Measurements from ENCODE around the gene RELL2. TPM values are rescaled to one million over a fixed set of nuclear protein-coding genes. Genes with fewer than 3 reads are reported as not detected.

RELL2 gene
- total RNA-seq = 4.3 and 12.3 TPM in 2 replicates

GRCh38 chr5:141636413-141637122 lies at the start of gene RELL2, which contains the start of gene HDAC3:
Gene RELL2 (plus strand): TSS chr5:141636997. CDS start chr5:141638226, 1,229 bp downstream.
Gene HDAC3 (minus strand): TSS chr5:141636849. CDS start chr5:141636790, 59 bp downstream.

GRCh38 chr5:141618804-141619554 lies 17.8 kb upstream of the RELL2 start, which contains the start of gene DIAPH1:
Gene DIAPH1 (minus strand): TSS chr5:141619000. CDS start chr5:141618914, 86 bp downstream.

GRCh38 chr5:141650851-141651727 lies 14.3 kb downstream of the RELL2 start, which contains the start of gene FCHSD1:
Gene FCHSD1 (minus strand): TSS chr5:141651418. CDS start chr5:141651368, 50 bp downstream.

GRCh38 chr5:141681695-141682641 lies 45.2 kb downstream of the RELL2 start, which contains the start of gene ARAP3:
Gene ARAP3 (minus strand): TSS chr5:141682230. CDS start chr5:141680486, 1,744 bp downstream.

Other genes starting within 250 kb of the RELL2 start
- 0.64 and 5.3 TPM in 2 replicates for gene PCDHGB4, start 249.3 kb upstream of the RELL2 start, total RNA-seq
- gene PCDHGA8, start 244.4 kb upstream of the RELL2 start, total RNA-seq = 0.21 and 0.48 TPM in 2 replicates
- gene PCDHGB5, start 239.1 kb upstream of the RELL2 start, total RNA-seq = 2.6 and 4.6 TPM in 2 replicates
- 0.72 and 0.85 TPM in 2 replicates for gene PCDHGA9, start 234.2 kb upstream of the RELL2 start, total RNA-seq
- 0.48 and 0.64 TPM in 2 replicates for gene PCDHGB6, start 229.0 kb upstream of the RELL2 start, total RNA-seq
- gene PCDHGA10, start 224.0 kb upstream of the RELL2 start, total RNA-seq = 2.2 and 4.3 TPM in 2 replicates
- 1.1 and 3.4 TPM in 2 replicates for gene PCDHGB7, start 219.3 kb upstream of the RELL2 start, total RNA-seq
- 2.2 and 2.6 TPM in 2 replicates for gene PCDHGA11, start 215.9 kb upstream of the RELL2 start, total RNA-seq
- 1.7 and 3.9 TPM in 2 replicates for gene PCDHGA12, start 206.5 kb upstream of the RELL2 start, total RNA-seq
- 20.0 and 20.2 TPM in 2 replicates for gene PCDHGC3, start 161.0 kb upstream of the RELL2 start, total RNA-seq
- under 0.01 and 0.48 TPM in 2 replicates for gene PCDHGC4, start 152.0 kb upstream of the RELL2 start, total RNA-seq
- 0.21 and 1.2 TPM in 2 replicates for gene PCDHGC5, start 147.9 kb upstream of the RELL2 start, total RNA-seq
- gene DIAPH1, start 18.0 kb upstream of the RELL2 start, total RNA-seq = 66.9 and 83.6 TPM in 2 replicates
- 60.5 and 63.4 TPM in 2 replicates for gene HDAC3, start 148 bp upstream of the RELL2 start, total RNA-seq
- gene FCHSD1, start 14.4 kb downstream of the RELL2 start, total RNA-seq = 10.0 and 24.8 TPM in 2 replicates
- gene ARAP3, start 45.2 kb downstream of the RELL2 start, total RNA-seq = 3.6 and 6.2 TPM in 2 replicates
- gene PCDH1, start 241.4 kb downstream of the RELL2 start, total RNA-seq = 71.6 and 75.2 TPM in 2 replicates

All from tracheal epithelial cell (primary cell).